HG03571 (cell line): ENCODE measurements around the gene DNAJC24.
"Not testable (repeated sequence)": the region's sequence is repeated elsewhere in the genome, so short reads cannot be mapped to it uniquely, and the experiment has no call there.

ENCODE experiments used
- ATAC-seq: cut with Tn5 transposase; IDR thresholded peaks from one replicate; pipeline ENCODE4 v1.9.1; 2021; ENCODE audit not compliant: unreplicated experiment

The DNAJC24 gene

GRCh38 chr11:31369348-31370329 is at the start of gene DNAJC24, which contains the start of gene DCDC1:
Gene DNAJC24 (plus strand): TSS chr11:31369860. CDS start chr11:31370749, 889 bp downstream.
Gene DCDC1 (minus strand): TSS chr11:31369739. CDS start chr11:31328280, 41,459 bp downstream.
- ATAC-seq: peak; percentile 99

DNA sequence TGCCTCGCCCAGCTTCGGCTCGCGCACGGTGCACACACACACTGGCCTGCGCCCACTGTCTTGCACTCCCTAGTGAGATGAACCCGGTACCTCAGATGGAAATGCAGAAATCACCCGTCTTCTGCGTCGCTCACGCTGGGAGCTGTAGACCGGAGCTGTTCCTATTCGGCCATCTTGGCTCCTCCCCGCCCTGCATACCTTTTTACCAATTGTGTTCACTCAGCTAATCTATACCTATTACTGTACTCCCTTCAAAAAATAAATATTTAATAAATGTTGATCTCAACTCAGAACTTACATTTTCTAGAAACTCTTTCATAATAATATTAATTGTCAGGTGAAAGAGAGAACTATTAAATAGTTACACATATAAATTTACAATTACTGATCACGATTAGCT is 48.2 kb upstream of the DNAJC24 start:
- not testable (repeated sequence) for ATAC-seq

DNA sequence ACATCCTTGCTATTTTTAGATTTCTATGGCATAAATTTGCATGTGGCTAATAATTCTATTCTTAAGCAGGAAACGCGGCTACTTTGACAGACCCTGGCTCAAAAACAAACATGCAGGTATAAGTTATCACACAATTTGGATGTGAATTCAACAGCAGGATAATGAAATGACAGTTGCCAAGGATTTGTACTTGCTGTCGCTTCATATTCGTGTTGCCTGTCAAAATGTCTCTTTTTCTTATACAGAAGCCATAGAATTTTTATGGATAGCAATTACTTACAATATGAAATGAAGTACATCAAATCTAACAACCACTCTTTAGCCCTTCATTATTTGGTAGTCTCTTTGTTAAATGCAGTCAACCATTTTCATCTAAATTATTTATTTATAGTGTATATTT is 46.5 kb upstream of the DNAJC24 start:
- no peak for ATAC-seq

DNA sequence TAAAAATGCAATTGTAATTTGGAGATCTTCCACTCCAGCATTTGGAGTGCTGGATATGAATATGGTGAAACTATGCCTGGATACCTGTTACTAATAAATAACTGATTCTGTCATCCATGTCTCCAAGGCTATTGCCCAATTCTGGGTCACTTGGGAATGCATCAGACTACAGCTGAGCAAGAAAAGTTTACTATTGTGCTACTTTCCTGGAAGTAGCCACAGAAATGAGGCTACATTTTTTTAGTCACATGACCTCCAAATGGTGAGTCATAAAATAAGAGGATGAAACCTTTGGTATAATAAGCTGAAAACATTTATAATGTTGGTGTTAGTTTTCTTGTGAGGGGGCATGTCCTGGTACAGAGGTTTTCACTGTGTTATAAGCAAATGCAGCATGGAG is 44.5 kb upstream of the DNAJC24 start:
- no peak for ATAC-seq

GRCh38 chr11:31326470-31327148 is 43.1 kb upstream of the DNAJC24 start:
- no peak for ATAC-seq

DNA sequence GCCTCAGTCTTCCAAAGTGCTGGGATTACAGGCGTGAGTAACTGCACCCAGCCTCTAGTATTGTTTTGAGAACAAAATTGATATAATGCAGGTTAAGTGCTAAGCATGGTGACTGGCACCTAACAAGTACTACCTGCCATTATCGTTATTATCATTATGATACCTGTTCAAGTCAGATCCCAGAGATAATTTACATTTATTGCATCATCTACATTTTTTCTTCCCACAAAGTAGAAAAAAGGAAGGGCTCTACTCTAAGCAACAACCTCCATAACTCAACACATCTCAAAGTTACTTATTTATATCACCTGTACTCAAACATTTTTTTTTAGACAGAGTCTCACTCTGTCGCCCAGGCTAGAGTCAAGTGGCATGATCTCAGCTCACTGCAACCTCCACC is 42.2 kb upstream of the DNAJC24 start:
- ATAC-seq: no peak

GRCh38 chr11:31328697-31329096 is 41.0 kb upstream of the DNAJC24 start:
- no peak for ATAC-seq

- no peak for ATAC-seq
These were observed 31.9 kb upstream of the DNAJC24 start for GRCh38 chr11:31337806-31338205.

- no peak for ATAC-seq
These were observed 28.6 kb upstream of the DNAJC24 start for GRCh38 chr11:31340903-31341572.

DNA sequence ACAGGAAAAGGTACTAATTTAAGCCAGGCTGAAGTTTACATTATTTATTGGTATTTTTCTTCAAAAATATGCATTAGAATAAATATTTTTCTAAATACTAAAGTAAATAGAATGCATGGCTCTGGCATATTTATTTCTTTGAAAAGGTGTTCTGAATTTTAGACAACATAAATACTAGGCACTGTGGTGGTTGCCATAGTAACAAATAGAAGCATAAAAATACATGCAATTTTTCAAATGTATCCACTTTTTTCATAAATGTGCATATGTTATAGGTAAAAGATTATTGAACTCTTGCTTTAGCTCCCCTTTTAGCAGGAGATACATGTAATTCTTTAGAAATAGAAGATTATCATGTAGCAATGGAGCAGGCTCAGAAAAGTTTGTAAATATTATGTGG is 18.5 kb upstream of the DNAJC24 start:
- ATAC-seq: no peak

- ATAC-seq: no peak
These were observed 14.5 kb upstream of the DNAJC24 start for GRCh38 chr11:31355131-31355530.

- no peak for ATAC-seq
These were observed 13.8 kb upstream of the DNAJC24 start for GRCh38 chr11:31355817-31356216.

DNA sequence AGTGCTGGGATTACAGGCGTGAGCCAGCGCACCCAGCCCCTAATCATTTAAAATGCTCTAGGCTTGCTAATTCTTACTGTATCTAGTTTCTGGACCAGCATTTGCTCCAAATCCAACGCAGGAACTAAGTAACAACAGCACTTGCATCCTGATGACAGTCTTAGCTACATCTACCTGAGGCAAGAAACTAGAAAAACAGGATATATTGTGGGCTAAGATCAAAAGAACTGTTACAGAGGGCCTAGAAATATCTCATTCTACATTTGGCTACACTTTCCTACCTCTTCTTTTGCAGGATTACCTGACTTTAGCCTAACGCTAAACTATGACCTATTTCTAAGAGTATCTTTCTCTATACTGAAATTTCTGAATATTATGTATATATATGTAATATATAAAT is 7.9 kb upstream of the DNAJC24 start:
- ATAC-seq: no peak

GRCh38 chr11:31366795-31367194 is 2.9 kb upstream of the DNAJC24 start:
- no peak for ATAC-seq

DNA sequence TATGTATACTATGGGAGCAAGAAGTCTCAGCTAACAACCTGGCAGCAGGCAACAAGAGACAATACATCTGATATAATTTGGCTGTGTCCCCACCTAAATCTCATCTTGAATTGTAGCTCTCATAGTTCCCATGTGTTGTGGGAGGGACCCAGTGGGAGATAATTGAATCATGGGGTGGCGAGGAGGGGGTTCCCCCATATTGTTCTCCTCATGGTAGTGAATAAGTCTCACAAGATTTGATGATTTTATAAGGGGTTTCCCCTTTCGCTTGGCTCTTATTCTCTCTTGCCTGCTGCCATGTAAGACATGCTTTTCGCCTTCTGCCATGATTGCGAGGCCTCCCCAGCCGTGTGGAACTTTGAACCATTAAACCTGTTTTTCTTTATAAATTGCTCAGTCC is 6.2 kb downstream of the DNAJC24 start:
- ATAC-seq: no peak

DNA sequence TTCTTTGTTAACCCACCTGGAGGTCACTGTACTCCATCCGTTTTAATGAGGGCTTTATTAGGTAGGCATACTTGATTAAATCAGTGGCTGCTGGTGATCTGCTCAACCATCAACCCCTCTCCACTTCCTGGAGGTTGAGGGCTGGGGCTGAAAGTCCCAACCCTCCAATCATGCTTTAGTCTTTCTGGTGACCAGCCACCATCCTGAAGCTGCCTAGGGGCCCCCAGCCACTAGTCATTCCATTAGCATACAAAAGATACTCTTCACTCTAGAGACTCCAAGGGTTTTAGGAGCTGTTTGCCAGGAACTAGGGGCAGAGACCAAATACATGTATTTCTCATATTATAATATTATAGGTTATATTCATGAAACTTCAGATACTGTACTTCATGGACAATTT is 13.5 kb downstream of the DNAJC24 start:
- ATAC-seq: no peak

DNA sequence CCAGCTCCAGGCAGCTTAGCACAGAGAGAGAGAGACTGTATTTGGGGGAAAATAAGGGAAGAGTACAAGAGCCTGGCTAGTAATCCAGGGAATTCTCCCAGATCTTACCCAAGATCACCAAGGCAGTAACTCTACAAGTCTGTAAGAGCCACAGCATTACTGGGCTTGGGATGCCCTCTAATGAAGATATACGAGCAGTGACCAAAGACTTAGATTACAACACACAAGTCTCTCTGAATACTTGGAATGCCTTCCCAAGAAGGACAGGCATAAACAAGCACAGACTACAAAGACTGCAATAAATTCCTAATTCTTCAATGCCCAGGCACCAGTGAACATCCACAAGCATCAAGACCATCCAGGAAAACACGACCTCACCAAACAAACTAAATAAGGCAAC is 17.7 kb downstream of the DNAJC24 start:
- no peak for ATAC-seq

DNA sequence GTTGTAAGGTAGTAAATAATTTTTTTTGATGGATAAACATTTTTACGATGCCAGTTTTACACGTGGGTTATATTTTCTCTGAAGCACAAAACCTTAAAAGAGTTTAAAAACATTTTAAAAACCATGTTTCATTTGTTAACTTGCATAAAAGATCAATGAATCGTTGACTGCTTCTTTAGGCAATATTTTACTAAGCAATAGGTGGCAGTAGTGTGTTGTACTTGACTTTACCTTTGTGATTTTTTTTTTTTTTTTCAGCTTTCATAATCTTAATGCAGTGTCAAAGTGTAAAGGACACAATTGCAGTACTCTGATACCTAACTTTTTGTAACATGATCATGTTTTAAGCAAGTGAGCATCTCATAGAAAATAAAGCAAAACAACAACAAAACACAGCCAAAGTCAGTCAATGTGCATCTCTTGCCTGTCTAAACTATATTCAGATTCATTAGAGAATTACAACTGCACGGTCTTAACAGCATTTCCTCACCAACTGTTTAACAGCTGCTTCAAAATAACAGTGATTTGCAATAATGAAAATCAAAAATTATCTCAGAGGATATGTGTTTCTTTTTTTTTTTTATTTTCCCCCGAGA is 27.7 kb downstream of the DNAJC24 start:
- ATAC-seq: no peak

DNA sequence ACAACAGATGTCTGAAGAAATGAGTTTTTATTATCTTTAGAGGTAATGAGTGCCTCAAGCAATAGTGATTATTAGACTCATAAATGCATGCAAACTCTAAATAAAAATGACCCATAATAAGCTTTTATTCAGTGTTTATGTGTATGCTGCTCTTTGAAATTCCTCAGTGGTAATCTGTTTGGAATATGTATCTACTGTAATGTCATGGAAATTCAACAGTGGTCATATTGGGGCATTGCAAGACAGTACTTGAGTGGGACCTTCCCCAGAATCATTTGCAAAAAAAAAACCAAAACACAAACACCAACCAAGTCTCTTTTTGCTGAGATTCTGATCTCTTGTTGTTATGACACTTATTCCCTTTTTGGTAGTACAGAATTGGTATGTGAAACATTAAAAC is 35.0 kb downstream of the DNAJC24 start:
- no peak for ATAC-seq

- ATAC-seq: no peak
These were observed 38.5 kb downstream of the DNAJC24 start for GRCh38 chr11:31408201-31408600.

DNA sequence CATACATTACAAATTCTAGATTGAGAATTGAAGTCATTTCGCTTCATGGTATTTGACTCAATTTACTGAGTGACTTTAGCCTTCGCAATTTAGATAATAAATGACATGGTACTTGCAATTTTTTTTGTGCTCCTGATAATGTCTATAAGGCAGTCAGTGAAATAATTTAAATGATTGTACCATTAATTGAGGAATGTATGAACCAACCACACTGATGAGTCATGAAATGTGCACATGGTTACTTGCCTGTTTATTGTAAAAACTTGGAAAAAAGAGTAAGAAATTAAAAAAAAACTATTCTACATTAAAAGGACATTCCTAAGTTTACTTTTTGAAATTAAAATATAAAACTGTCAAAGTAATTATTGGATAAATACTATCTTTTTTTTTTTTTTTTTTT is 43.3 kb downstream of the DNAJC24 start:
- no peak for ATAC-seq
